HG02943 (cell line): ENCODE results near the gene CFAP97.
"Not testable (repeated sequence)": the region's sequence is repeated elsewhere in the genome, so short reads cannot be mapped to it uniquely, and the experiment has no call there.

Experiments used
- ATAC-seq: cut with Tn5 transposase; IDR thresholded peaks from one replicate; pipeline ENCODE4 v1.9.1; 2021; ENCODE audit warnings: mild to moderate bottlenecking, low read depth, moderate library complexity; ENCODE audit not compliant: unreplicated experiment

The CFAP97 gene

GRCh38 chr4:185224597-185224996 lies 20.8 kb upstream of the CFAP97 start:
- no peak for ATAC-seq

- no peak for ATAC-seq
Observed at GRCh38 chr4:185222598-185222997, 18.8 kb upstream of the CFAP97 start.

GRCh38 chr4:185221912-185222311 lies 18.1 kb upstream of the CFAP97 start:
- no peak for ATAC-seq

GRCh38 chr4:185221491-185221890 lies 17.7 kb upstream of the CFAP97 start:
- no peak for ATAC-seq

GRCh38 chr4:185219551-185220344 lies 15.9 kb upstream of the CFAP97 start:
- no peak for ATAC-seq

- no peak for ATAC-seq
Observed at GRCh38 chr4:185218312-185218711, 14.5 kb upstream of the CFAP97 start.

- no peak for ATAC-seq
Observed at GRCh38 chr4:185217408-185217975, 13.7 kb upstream of the CFAP97 start.

GRCh38 chr4:185215261-185215660 lies 11.5 kb upstream of the CFAP97 start:
- no peak for ATAC-seq

- ATAC-seq, result peak; percentile 49
Observed at GRCh38 chr4:185213877-185214276, 10.1 kb upstream of the CFAP97 start.

- no peak for ATAC-seq
Observed at GRCh38 chr4:185212581-185212980, 8.8 kb upstream of the CFAP97 start.

- ATAC-seq, result no peak
Observed at GRCh38 chr4:185211641-185212040, 7.8 kb upstream of the CFAP97 start.

GRCh38 chr4:185211035-185211434 lies 7.2 kb upstream of the CFAP97 start:
- ATAC-seq, result no peak

- peak; percentile 4 for ATAC-seq
Observed at GRCh38 chr4:185210102-185210981, 6.5 kb upstream of the CFAP97 start.

- ATAC-seq, result peak; percentile 5
Observed at GRCh38 chr4:185209852-185210101, 6.0 kb upstream of the CFAP97 start.

- ATAC-seq, result peak; percentile 67
Observed at GRCh38 chr4:185209031-185209851, 5.4 kb upstream of the CFAP97 start, which contains the start of gene SNX25. Gene SNX25 (plus strand): TSS chr4:185209598. CDS start chr4:185209827, 229 bp downstream.

- no peak for ATAC-seq
Observed at GRCh38 chr4:185207466-185207865, 3.7 kb upstream of the CFAP97 start.

- ATAC-seq, result no peak
Observed at GRCh38 chr4:185205697-185206342, 2.0 kb upstream of the CFAP97 start.

GRCh38 chr4:185205073-185205472 lies 1.3 kb upstream of the CFAP97 start:
- ATAC-seq, result not testable (repeated sequence)

GRCh38 chr4:185204238-185204910 lies 574 bp upstream of the CFAP97 start:
- no peak for ATAC-seq
